HepG2 (cell line): ENCODE measurements around the gene KLF5. TPM values are rescaled to one million over a fixed set of nuclear protein-coding genes. Genes with fewer than 3 reads are reported as not detected.

Experiments used
- ATAC-seq: fragments of 200-7000 bp; cut with Tn5 transposase; 3 replicates; pipeline ENCODE4 v1.9.1; 2020; ENCODE audit warnings: mild to moderate bottlenecking, moderate library complexity
- BruUV-seq: library from RNA; stranded (reverse); fragments of 400-500 nt; replicated peaks from 2 replicates; lab custom pipeline; 2021; lab: Mats Ljungman, UMichigan
- CTCF ChIA-PET: fragments of 300-600 bp; formaldehyde crosslinking; extraction: SDS; loops from one replicate; lab custom pipeline; 2021; ENCODE audit warnings: low total read pairs, inconsistent platforms, low intra/inter-chr PET ratio; lab: Yijun Ruan, JAX
- POLR2A ChIA-PET: fragments of 350-600 bp; sonication (Branson Sonifier 250); formaldehyde crosslinking; loops from one replicate; lab custom pipeline; 2020; ENCODE audit warnings: antibody characterized with exemption, inconsistent platforms; lab: Yijun Ruan, JAX
- DNase-seq: peaks from one replicate; pipeline ENCODE4 v3.0.0-alpha.2; 2015; ENCODE audit warnings: low spot score
- FAIRE-seq: peaks from 3 replicates; lab custom pipeline; 2011; peaks lifted over from hg19 to GRCh38; lab: Jason Lieb, UNC
- H2AFZ ChIP-seq: one replicate; pipeline ENCODE4 v1.6.1; 2011; ENCODE audit warnings: low read length, inconsistent platforms
- H3K27ac ChIP-seq: fragments of 300-600 bp; 3 replicates; pipeline ENCODE4 v1.8.0; 2011; ENCODE audit warnings: mixed run types, mild to moderate bottlenecking, mixed read lengths, low read length, inconsistent platforms; ENCODE audit not compliant: insufficient read depth; ENCODE audit errors: extremely low read length
- H3K27me3 ChIP-seq, 2 experiments: fragments of 200-600 bp in 1 of 2; 2 replicates in 1 of 2; 3 replicates in 1 of 2; pipeline versions ENCODE4 v1.6.0 to v1.8.0; 2011; ENCODE audit warnings: low read length in 2 of 2, mild to moderate bottlenecking in 2 of 2, moderate library complexity in 2 of 2, inconsistent platforms in 1 of 2; ENCODE audit not compliant: insufficient read depth in 2 of 2, control insufficient read depth in 1 of 2
- H3K36me3 ChIP-seq, 2 experiments: fragments of 200-600 bp in 1 of 2; replicated peaks in 1 of 2; 2 replicates in 1 of 2; 3 replicates in 1 of 2; pipeline versions ENCODE4 v1.5.1 to v1.8.0; 2011; ENCODE audit warnings: low read length in 2 of 2, inconsistent platforms in 1 of 2; ENCODE audit not compliant: insufficient read depth in 2 of 2, control insufficient read depth in 1 of 2
- H3K4me1 ChIP-seq: 2 replicates; pipeline ENCODE4 v1.5.1; 2012; ENCODE audit warnings: low read length, inconsistent platforms; ENCODE audit not compliant: insufficient read depth
- H3K4me2 ChIP-seq: 2 replicates; pipeline ENCODE4 v1.6.0; 2011; ENCODE audit warnings: low read depth, low read length, inconsistent platforms
- H3K4me3 ChIP-seq, 3 experiments: fragments of 200-600 bp in 1 of 3; sonication (generic), shearing (Covaris generic) in 1 of 3; replicated peaks in 1 of 3; 2 replicates each; pipeline ENCODE4 v1.5.1; 2011 to 2016; ENCODE audit warnings: low read length in 3 of 3, inconsistent platforms in 2 of 3, low read depth in 2 of 3, mild to moderate bottlenecking in 2 of 3, control low read depth in 1 of 3, mixed read lengths in 1 of 3; ENCODE audit not compliant: insufficient read depth in 1 of 3
- H3K79me2 ChIP-seq: one replicate; pipeline ENCODE4 v1.6.1; 2011; ENCODE audit warnings: low read length, inconsistent platforms; ENCODE audit not compliant: insufficient read depth
- H3K9ac ChIP-seq: 2 replicates; pipeline ENCODE4 v1.6.0; 2011; ENCODE audit warnings: mild to moderate bottlenecking, low read depth, low read length, inconsistent platforms; ENCODE audit not compliant: insufficient read depth
- H3K9me3 ChIP-seq: 2 replicates; pipeline ENCODE4 v1.5.1; 2012; ENCODE audit warnings: mild to moderate bottlenecking, low read length
- H4K20me1 ChIP-seq: 2 replicates; pipeline ENCODE4 v1.6.0; 2011; ENCODE audit warnings: inconsistent platforms, mild to moderate bottlenecking, low read length, moderate library complexity; ENCODE audit not compliant: insufficient read depth
- CEBPB ChIP-seq: IDR thresholded peaks from 2 replicates; pipeline ENCODE4 v1.6.1; 2011; ENCODE audit warnings: low read depth, low read length, improper control_type of control experiment, borderline replicate concordance
- CEBPG ChIP-seq: IDR thresholded peaks from 2 replicates; pipeline ENCODE4 v1.6.1; 2016
- CHD4 ChIP-seq: fragments of 200-600 bp; sonication (generic); IDR thresholded peaks from 2 replicates; pipeline ENCODE4 v1.7.0; 2017; ENCODE audit warnings: mild to moderate bottlenecking, low read length, borderline replicate concordance
- FIP1L1 ChIP-seq: fragments of 200-400 bp; formaldehyde crosslinking; IDR thresholded peaks from 2 replicates; pipeline ENCODE4 v1.6.1; 2018; ENCODE audit warnings: low read depth, mild to moderate bottlenecking, low read length, moderate library complexity, borderline replicate concordance; ENCODE audit not compliant: insufficient read depth
- GABPA ChIP-seq, 2 experiments: IDR thresholded peaks; 2 replicates each; pipeline ENCODE4 v1.6.1; 2011 to 2016; ENCODE audit warnings: low read depth in 2 of 2, low read length in 1 of 2, missing biosample characterization in 1 of 2, missing genetic modification characterization in 1 of 2
- HDAC6 ChIP-seq: fragments of 200-600 bp; sonication (generic); IDR thresholded peaks from 2 replicates; pipeline ENCODE4 v1.7.0; 2017; ENCODE audit warnings: mild to moderate bottlenecking, antibody characterized with exemption, low read length, low read depth
- HNRNPUL1 ChIP-seq: fragments of 200-400 bp; formaldehyde crosslinking; IDR thresholded peaks from 2 replicates; pipeline ENCODE4 v1.6.1; 2017; ENCODE audit warnings: low read depth, mild to moderate bottlenecking, low read length, moderate library complexity
- HOXD1 ChIP-seq: sonication (generic); formaldehyde crosslinking; IDR thresholded peaks from 2 replicates; pipeline ENCODE4 v1.5.0; 2020; ENCODE audit warnings: missing genetic modification reagents
- ISX ChIP-seq: sonication (generic); formaldehyde crosslinking; conservative IDR thresholded peaks from 2 replicates; pipeline ENCODE4 v1.5.0; 2020; ENCODE audit warnings: missing genetic modification reagents
- THYN1 ChIP-seq: sonication (generic); formaldehyde crosslinking; IDR thresholded peaks from 2 replicates; pipeline ENCODE4 v1.8.1; 2023; ENCODE audit warnings: low read depth, mild to moderate bottlenecking, moderate library complexity, missing genetic modification reagents, borderline replicate concordance
- ZNF598 ChIP-seq: sonication (generic); formaldehyde crosslinking; IDR thresholded peaks from 2 replicates; pipeline ENCODE4 v1.5.1; 2020; ENCODE audit warnings: mild to moderate bottlenecking, missing genetic modification reagents, borderline replicate concordance
- WGBS: methylation state at CpG from one replicate; pipeline ENCODE4 v1.1.6; 2017; ENCODE audit warnings: low lambda C conversion rate; 5-methylcytosine and 5-hydroxymethylcytosine counted together
- in situ Hi-C: cut with HindIII; loops from 2 replicates; pipeline ENCODE4 v1.10.0; 2017; ENCODE audit warnings: low pct_unique_long_range_greater_than_20kb; ENCODE audit not compliant: extremely low pct_ligation_motif_present
- intact Hi-C: fragments of 100-400 bp; cut with micrococcal nuclease; formaldehyde crosslinking; loops from one replicate; pipeline ENCODE4 v1.10.0; 2022; ENCODE audit not compliant: unreplicated experiment
- polyA plus RNA-seq, 8 experiments: library from polyadenylated mRNA; depleted of rRNA in 3 of 8; stranded (reverse) in 7 of 8; unstranded in 1 of 8; fragments of >200 nt; fragmentation: Illumina TruSeq in 4 of 8; extraction: Trizol in 4 of 8; gene quantifications; 2 replicates each; pipeline versions ENCODE4 v1.2.1 to v1.2.3, GENCODE V29; 2011 to 2016; ENCODE audit warnings: low read depth in 4 of 8, missing spikeins in 1 of 8, mixed read lengths in 1 of 8; ENCODE audit not compliant: insufficient read depth in 1 of 8
- total RNA-seq, 5 experiments: library from RNA; depleted of rRNA; stranded (reverse); fragments of >200 nt; fragmentation: Illumina TruSeq; extraction: Trizol; gene quantifications; 2 replicates each; pipeline ENCODE4 v1.2.3, GENCODE V29; 2016; ENCODE audit warnings: low read depth in 1 of 5

The KLF5 gene
- total and polyA plus RNA-seq, 2 of the 13 experiments (the other 11 are each of a cell fraction or from before 2014, with no cell fraction given) = 1.7 to 9.2 TPM

- peaks cover 17% of the 10 kb centered on the region for H3K4me1 ChIP-seq
- H3K4me3 ChIP-seq = no peak overlapping the region
- POLR2A ChIA-PET = no interaction called here
- no peak overlapping the region for H3K9ac ChIP-seq
- no TSS peak for BruUV-seq
- intact Hi-C loops (no loop called here), in situ Hi-C loops (no loop called here)
- H3K36me3 ChIP-seq = no peaks in the 10 kb centered on the region
- CTCF ChIA-PET = no interaction called here
- DNase-seq (no peak), FAIRE-seq (no peak), ATAC-seq (peak; percentile 56; the same call in 1 of the 3 replicates)
- H3K79me2 ChIP-seq = no peaks in the 10 kb centered on the region
- H3K27me3 ChIP-seq = no peaks in the 10 kb centered on the region
- no peaks in the 10 kb centered on the region for H3K9me3 ChIP-seq
- H4K20me1 ChIP-seq = no peaks in the 10 kb centered on the region
- no peak for TF ChIP-seq HDAC6
- TF ChIP-seq ISX (CRISPR knock-in tag) = no peak
- TF ChIP-seq ZNF598 (CRISPR knock-in tag) = no peak
- no peak for TF ChIP-seq THYN1
- TF ChIP-seq HOXD1 (CRISPR knock-in tag) = no peak
- no peak for TF ChIP-seq FIP1L1
- no peak for TF ChIP-seq CHD4
- H3K4me2 ChIP-seq = no peak overlapping the region
- H2AFZ ChIP-seq = no peak overlapping the region
- H3K27ac ChIP-seq = no peak overlapping the region
- WGBS = 31% methylated on average over 2 of the region's 2 CpGs
Observed at GRCh38 chr13:73039201-73040108, 19.4 kb upstream of the KLF5 start.

GRCh38 chr13:73040484-73040883 lies 18.3 kb upstream of the KLF5 start:
- H3K4me3 ChIP-seq = no peak overlapping the region; a peak in 1 of 6 replicates
- DNase-seq (peak; percentile 13), ATAC-seq (peak; percentile 66), FAIRE-seq (no peak)
- in situ Hi-C loops = no loop called here
- H3K27me3 ChIP-seq = no peaks in the 10 kb centered on the region
- no peaks in the 10 kb centered on the region for H4K20me1 ChIP-seq
- POLR2A ChIA-PET = no interaction called here
- no peak overlapping the region for H3K27ac ChIP-seq
- no peak overlapping the region for H3K4me2 ChIP-seq
- H3K4me1 ChIP-seq = peaks cover 17% of the 10 kb centered on the region
- TF ChIP-seq HNRNPUL1 (0 out of 2 replicates have a peak, but pooled peaks have one; percentile 22), GABPA (IDR thresholded peaks at IDR 0.05; ENCODE audit: low read depth, low read length) (no peak), GABPA (CRISPR knock-in tag; IDR thresholded peaks at IDR 0.05; ENCODE audit: low read depth) (no peak), CEBPG (0 out of 2 replicates have a peak, but pooled peaks have one; percentile 12), CEBPB (0 out of 2 replicates have a peak, but pooled peaks have one; percentile 33)
- WGBS = 3% methylated on average over 3 of the region's 3 CpGs
- CTCF ChIA-PET = no interaction called here
- no peak overlapping the region for H2AFZ ChIP-seq
- no peaks in the 10 kb centered on the region for H3K79me2 ChIP-seq
- BruUV-seq = no TSS peak
- H3K9ac ChIP-seq = no peak overlapping the region
- H3K36me3 ChIP-seq = no peaks in the 10 kb centered on the region
- intact Hi-C loops = no loop called here
- no peaks in the 10 kb centered on the region for H3K9me3 ChIP-seq
